MCF 10A (cell line): ENCODE measurements around the gene RAB27B. TPM values are rescaled to one million over a fixed set of nuclear protein-coding genes. Genes with fewer than 3 reads are reported as not detected.

Experiments used
- BruUV-seq: library from RNA; stranded (reverse); fragments of 400-500 nt; replicated peaks from 2 replicates; lab custom pipeline; 2021; lab: Mats Ljungman, UMichigan
- CTCF ChIA-PET: fragments of 300-600 bp; sonication (Branson Sonifier 250); formaldehyde crosslinking; extraction: SDS; loops from one replicate; lab custom pipeline; 2021; ENCODE audit warnings: antibody characterized with exemption, inconsistent platforms; lab: Yijun Ruan, JAX
- POLR2A ChIA-PET: fragments of 300-600, 350-650 bp; sonication (Branson Sonifier 250); formaldehyde crosslinking; extraction: SDS; loops from one replicate; lab custom pipeline; 2020; ENCODE audit warnings: antibody characterized with exemption, inconsistent platforms; lab: Yijun Ruan, JAX
- DNase-seq: peaks from one replicate; pipeline ENCODE4 v3.0.0-alpha.2; 2018; ENCODE audit not compliant: unreplicated experiment
- H3K27ac Mint-ChIP-seq: one replicate; pipeline ENCODE4 v1.8.0; 2022; ENCODE audit warnings: mild to moderate bottlenecking, low read depth, mixed read lengths; ENCODE audit not compliant: unreplicated experiment
- H3K27me3 Mint-ChIP-seq: one replicate; pipeline ENCODE4 v1.8.0; 2022; ENCODE audit warnings: mixed read lengths; ENCODE audit not compliant: insufficient read depth, unreplicated experiment
- H3K36me3 Mint-ChIP-seq: one replicate; pipeline ENCODE4 v1.8.0; 2022; ENCODE audit warnings: mild to moderate bottlenecking, moderate library complexity, mixed read lengths; ENCODE audit not compliant: insufficient read depth, unreplicated experiment
- H3K4me1 Mint-ChIP-seq: one replicate; pipeline ENCODE4 v1.8.0; 2022; ENCODE audit warnings: mixed read lengths; ENCODE audit not compliant: insufficient read depth, unreplicated experiment
- H3K4me3 Mint-ChIP-seq: one replicate; pipeline ENCODE4 v1.8.0; 2022; ENCODE audit warnings: mild to moderate bottlenecking, moderate library complexity, mixed read lengths; ENCODE audit not compliant: unreplicated experiment
- H3K9me3 Mint-ChIP-seq: one replicate; pipeline ENCODE4 v1.8.0; 2022; ENCODE audit warnings: mixed read lengths; ENCODE audit not compliant: unreplicated experiment
- intact Hi-C: fragments of 100-400 bp; cut with micrococcal nuclease; formaldehyde crosslinking; loops from 2 replicates; pipeline ENCODE4 v1.14.1; 2022
- total RNA-seq: library from RNA; stranded (reverse); gene quantifications from 2 replicates; pipeline ENCODE4 v1.2.3, GENCODE V29; 2022
- TF ChIP-seq, protein P1 (sequence below): fragments of 200-600 bp; IDR thresholded peaks from one replicate; pipeline ENCODE4 v1.8.0; 2022; ENCODE audit warnings: antibody characterized with exemption, mild to moderate bottlenecking; ENCODE audit not compliant: unreplicated experiment

Gene RAB27B
- total RNA-seq, 1 experiment from 2014 or later = 32.2 TPM

GRCh38 chr18:54860941-54861340 lies 32.7 kb downstream of the RAB27B start:
- BruUV-seq = no TSS peak
- DNase-seq = no peak
- H3K4me1 Mint-ChIP-seq = peaks cover 6% of the 10 kb centered on the region

GRCh38 chr18:54867131-54867530 lies 38.9 kb downstream of the RAB27B start:
- CTCF ChIA-PET = no interaction called here
- Mint-ChIP-seq H3K4me1 (no peaks in the 10 kb centered on the region), H3K27ac (peak overlapping the region; percentile 14), H3K27me3 (no peaks in the 10 kb centered on the region), H3K4me3 (no peak overlapping the region), H3K36me3 (peaks cover 11% of the 10 kb centered on the region), H3K9me3 (peaks cover 7% of the 10 kb centered on the region)
- BruUV-seq = no TSS peak
- intact Hi-C loops = no loop called here
- TF ChIP-seq, protein P1, sequence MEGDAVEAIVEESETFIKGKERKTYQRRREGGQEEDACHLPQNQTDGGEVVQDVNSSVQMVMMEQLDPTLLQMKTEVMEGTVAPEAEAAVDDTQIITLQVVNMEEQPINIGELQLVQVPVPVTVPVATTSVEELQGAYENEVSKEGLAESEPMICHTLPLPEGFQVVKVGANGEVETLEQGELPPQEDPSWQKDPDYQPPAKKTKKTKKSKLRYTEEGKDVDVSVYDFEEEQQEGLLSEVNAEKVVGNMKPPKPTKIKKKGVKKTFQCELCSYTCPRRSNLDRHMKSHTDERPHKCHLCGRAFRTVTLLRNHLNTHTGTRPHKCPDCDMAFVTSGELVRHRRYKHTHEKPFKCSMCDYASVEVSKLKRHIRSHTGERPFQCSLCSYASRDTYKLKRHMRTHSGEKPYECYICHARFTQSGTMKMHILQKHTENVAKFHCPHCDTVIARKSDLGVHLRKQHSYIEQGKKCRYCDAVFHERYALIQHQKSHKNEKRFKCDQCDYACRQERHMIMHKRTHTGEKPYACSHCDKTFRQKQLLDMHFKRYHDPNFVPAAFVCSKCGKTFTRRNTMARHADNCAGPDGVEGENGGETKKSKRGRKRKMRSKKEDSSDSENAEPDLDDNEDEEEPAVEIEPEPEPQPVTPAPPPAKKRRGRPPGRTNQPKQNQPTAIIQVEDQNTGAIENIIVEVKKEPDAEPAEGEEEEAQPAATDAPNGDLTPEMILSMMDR = no peak
- DNase-seq = no peak
- POLR2A ChIA-PET = no interaction called here

More at GRCh38 chr18:54860941-54861340, 32.7 kb downstream of the RAB27B start:
- TF ChIP-seq, protein P1 = no peak
- H3K27ac Mint-ChIP-seq = no peak overlapping the region
- POLR2A ChIA-PET = no interaction called here
- no peaks in the 10 kb centered on the region for H3K36me3 Mint-ChIP-seq
- CTCF ChIA-PET = interaction anchor here (1.5 kb wide), 1 partner anchor 11 kb away, joined by 8 read pairs; no protein-coding TSS in a partner anchor
- H3K4me3 Mint-ChIP-seq = no peak overlapping the region
- intact Hi-C loops = no loop called here
- H3K27me3 Mint-ChIP-seq = no peaks in the 10 kb centered on the region
- H3K9me3 Mint-ChIP-seq = no peaks in the 10 kb centered on the region

DNA sequence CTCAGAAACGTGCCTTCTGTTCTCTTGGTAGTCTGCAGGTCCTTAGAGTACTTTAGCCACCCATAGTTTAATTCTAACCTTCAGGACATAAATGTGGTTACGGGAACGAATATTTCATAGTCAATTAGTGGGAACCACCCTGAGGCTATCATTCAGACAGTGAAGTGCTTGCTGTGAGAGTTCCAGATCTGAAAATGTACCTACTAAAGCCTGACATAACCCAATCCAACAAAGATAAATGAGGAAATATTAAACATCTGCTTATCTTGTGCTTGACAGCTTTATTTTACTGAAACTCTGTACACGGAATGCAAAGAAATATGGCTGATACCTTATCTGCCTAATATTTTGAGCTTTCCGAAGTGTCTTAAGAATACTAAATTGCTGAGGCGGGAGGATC lies 43.0 kb downstream of the RAB27B start:
- Mint-ChIP-seq H3K27me3 (no peaks in the 10 kb centered on the region), H3K4me1 (peaks cover 12% of the 10 kb centered on the region), H3K4me3 (no peak overlapping the region), H3K9me3 (peaks cover 7% of the 10 kb centered on the region), H3K36me3 (peaks cover 11% of the 10 kb centered on the region), H3K27ac (no peak overlapping the region)
- TF ChIP-seq, protein P1 = no peak
- no TSS peak for BruUV-seq
- CTCF ChIA-PET = interaction anchor here (0.6 to 1.0 kb wide), 3 partner anchors 9 to 325 kb away, joined by 3 to 8 read pairs (median 3); no protein-coding TSS in a partner anchor
- POLR2A ChIA-PET = no interaction called here
- no peak for DNase-seq
- intact Hi-C loops = no loop called here

DNA sequence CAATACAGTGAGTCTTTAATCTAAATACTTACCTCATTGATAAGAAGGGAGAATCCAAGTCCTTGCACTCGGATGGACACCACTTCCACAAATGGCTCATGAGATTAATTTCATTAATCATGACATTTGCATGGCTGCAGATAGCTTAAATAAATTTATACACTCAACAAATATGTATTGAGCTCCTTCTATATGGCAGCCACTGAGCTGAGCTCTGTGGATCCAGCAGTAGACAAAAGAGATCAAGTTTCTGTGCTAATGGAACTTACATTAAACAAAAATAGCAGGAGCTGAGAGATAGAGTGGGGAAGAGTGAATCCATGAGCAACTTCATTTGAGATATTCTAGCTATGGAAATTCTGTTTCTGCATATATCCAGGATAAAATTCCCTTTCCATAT lies 44.4 kb downstream of the RAB27B start:
- no TSS peak for BruUV-seq
- Mint-ChIP-seq H3K27me3 (no peaks in the 10 kb centered on the region), H3K36me3 (peaks cover 11% of the 10 kb centered on the region), H3K4me1 (peaks cover 12% of the 10 kb centered on the region), H3K27ac (no peak overlapping the region), H3K4me3 (no peak overlapping the region), H3K9me3 (no peaks in the 10 kb centered on the region)
- ChIA-PET CTCF (interaction anchor here (0.6 to 1.4 kb wide), 5 partner anchors 24 to 194 kb away, joined by 3 to 5 read pairs (median 3); no protein-coding TSS in a partner anchor), POLR2A (interaction anchor here (2.4 to 3.0 kb wide), 2 partner anchors 43 to 44 kb away, joined by 5 to 12 read pairs; partner anchors contain the start of gene RAB27B)
- TF ChIP-seq, protein P1 = no peak
- DNase-seq = no peak
- intact Hi-C loops = no loop called here
